Measurements from ENCODE around the gene PRKCE. TPM values are rescaled to one million over a fixed set of nuclear protein-coding genes. Genes with fewer than 3 reads are reported as not detected.

Gene PRKCE
- total RNA-seq, 1 donor from 2014 or later: 12.0 TPM

DNA sequence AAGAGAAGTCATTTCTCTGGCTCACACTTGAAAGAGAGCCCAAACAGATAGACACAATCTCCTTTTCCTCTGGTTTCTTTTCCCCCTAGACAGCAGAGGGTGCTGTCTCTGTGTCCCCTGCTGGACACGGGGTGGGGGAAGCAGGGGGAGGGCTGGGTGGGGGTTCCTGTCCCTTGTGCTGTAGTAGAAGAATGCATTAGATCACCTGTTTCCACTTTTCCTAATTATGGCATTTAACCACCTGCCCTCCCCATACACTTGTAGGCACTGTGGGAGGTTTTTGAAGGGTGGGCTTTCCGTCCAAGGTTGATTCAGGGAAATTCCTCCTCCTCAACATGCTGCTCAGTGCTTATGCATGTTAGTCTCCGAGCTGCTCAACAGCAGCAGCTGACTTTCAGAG lies 439.5 kb downstream of the PRKCE start:
- Mint-ChIP-seq H3K4me3 (ENCODE audit: unreplicated experiment) (no peak overlapping the region), H3K27ac (ENCODE audit: unreplicated experiment) (no peak overlapping the region)

DNA sequence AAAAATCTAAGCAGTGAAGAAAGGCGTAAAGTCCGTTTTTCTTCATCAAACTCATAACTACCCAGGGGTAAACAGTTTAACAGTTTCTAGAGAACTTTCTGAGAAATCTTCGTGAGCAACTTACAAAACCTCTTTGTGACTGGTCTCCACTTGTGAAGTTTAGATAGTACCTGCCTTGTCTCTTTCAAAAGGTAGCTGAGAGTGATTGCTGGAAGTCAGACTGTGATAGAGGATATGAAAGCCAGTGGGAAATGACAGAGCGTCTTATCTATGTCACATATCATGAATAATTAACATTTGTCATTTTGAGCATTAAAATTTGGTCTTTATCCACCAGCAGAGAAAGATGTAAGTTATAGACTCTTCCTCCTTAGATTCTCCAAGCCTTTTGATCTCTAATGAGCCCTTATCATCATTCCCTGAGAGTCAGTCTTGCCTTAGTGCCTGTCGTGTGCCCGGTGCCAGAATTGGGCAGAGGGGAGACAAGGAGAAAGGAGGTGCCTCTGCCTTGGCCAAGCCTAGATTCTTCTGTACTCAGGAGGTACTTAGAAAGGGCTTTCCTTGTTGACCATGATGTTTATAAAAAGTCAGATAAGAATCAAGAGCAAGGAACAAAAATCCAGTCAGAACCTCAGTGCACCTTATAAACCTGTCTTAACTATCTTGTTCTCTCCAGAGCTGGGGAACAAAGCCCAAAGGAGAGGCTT lies 440.6 kb downstream of the PRKCE start:
- Mint-ChIP-seq H3K36me3 (ENCODE audit: low read depth) (peaks cover 29% of the 10 kb centered on the region), H3K4me1 (ENCODE audit: low read depth) (no peaks in the 10 kb centered on the region), H3K4me3 (ENCODE audit: unreplicated experiment) (no peak overlapping the region), H3K27ac (ENCODE audit: unreplicated experiment) (no peak overlapping the region), H3K27me3 (ENCODE audit: low read depth) (no peaks in the 10 kb centered on the region), H3K9me3 (ENCODE audit: low read depth) (peaks cover 17% of the 10 kb centered on the region)
- TF ChIP-seq, protein P1, sequence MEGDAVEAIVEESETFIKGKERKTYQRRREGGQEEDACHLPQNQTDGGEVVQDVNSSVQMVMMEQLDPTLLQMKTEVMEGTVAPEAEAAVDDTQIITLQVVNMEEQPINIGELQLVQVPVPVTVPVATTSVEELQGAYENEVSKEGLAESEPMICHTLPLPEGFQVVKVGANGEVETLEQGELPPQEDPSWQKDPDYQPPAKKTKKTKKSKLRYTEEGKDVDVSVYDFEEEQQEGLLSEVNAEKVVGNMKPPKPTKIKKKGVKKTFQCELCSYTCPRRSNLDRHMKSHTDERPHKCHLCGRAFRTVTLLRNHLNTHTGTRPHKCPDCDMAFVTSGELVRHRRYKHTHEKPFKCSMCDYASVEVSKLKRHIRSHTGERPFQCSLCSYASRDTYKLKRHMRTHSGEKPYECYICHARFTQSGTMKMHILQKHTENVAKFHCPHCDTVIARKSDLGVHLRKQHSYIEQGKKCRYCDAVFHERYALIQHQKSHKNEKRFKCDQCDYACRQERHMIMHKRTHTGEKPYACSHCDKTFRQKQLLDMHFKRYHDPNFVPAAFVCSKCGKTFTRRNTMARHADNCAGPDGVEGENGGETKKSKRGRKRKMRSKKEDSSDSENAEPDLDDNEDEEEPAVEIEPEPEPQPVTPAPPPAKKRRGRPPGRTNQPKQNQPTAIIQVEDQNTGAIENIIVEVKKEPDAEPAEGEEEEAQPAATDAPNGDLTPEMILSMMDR (IDR thresholded peaks at IDR 0.05): no peak
- DNase-seq (ENCODE audit: low spot score): no peak

More for the DNA sequence above, 439.5 kb downstream of the PRKCE start:
- Mint-ChIP-seq H3K4me1 (ENCODE audit: low read depth) (no peaks in the 10 kb centered on the region), H3K9me3 (ENCODE audit: low read depth) (peaks cover 17% of the 10 kb centered on the region), H3K27me3 (ENCODE audit: low read depth) (no peaks in the 10 kb centered on the region), H3K36me3 (ENCODE audit: low read depth) (peaks cover 33% of the 10 kb centered on the region)
- no peak for DNase-seq (ENCODE audit: low spot score)
- TF ChIP-seq, protein P1 (IDR thresholded peaks at IDR 0.05): peak; percentile 26

- Mint-ChIP-seq H3K9me3 (ENCODE audit: low read depth) (peaks cover 17% of the 10 kb centered on the region), H3K4me1 (ENCODE audit: low read depth) (peaks cover 21% of the 10 kb centered on the region), H3K27ac (ENCODE audit: unreplicated experiment) (no peak overlapping the region), H3K4me3 (ENCODE audit: unreplicated experiment) (no peak overlapping the region), H3K27me3 (ENCODE audit: low read depth) (no peaks in the 10 kb centered on the region), H3K36me3 (ENCODE audit: low read depth) (peaks cover 10% of the 10 kb centered on the region)
- DNase-seq (ENCODE audit: low spot score): no peak
- TF ChIP-seq, protein P1 (IDR thresholded peaks at IDR 0.05): no peak
Observed at GRCh38 chr2:46094689-46095088, 443.2 kb downstream of the PRKCE start.

GRCh38 chr2:46095830-46096229 lies 444.4 kb downstream of the PRKCE start:
- no peak for DNase-seq (ENCODE audit: low spot score)
- Mint-ChIP-seq H3K36me3 (ENCODE audit: low read depth) (peaks cover 9% of the 10 kb centered on the region), H3K27me3 (ENCODE audit: low read depth) (no peaks in the 10 kb centered on the region), H3K4me3 (ENCODE audit: unreplicated experiment) (no peak overlapping the region), H3K4me1 (ENCODE audit: low read depth) (peaks cover 21% of the 10 kb centered on the region), H3K27ac (ENCODE audit: unreplicated experiment) (no peak overlapping the region), H3K9me3 (ENCODE audit: low read depth) (peaks cover 17% of the 10 kb centered on the region)
- TF ChIP-seq, protein P1 (IDR thresholded peaks at IDR 0.05): no peak

GRCh38 chr2:46096260-46096659 lies 444.8 kb downstream of the PRKCE start:
- peaks cover 9% of the 10 kb centered on the region for H3K36me3 Mint-ChIP-seq (ENCODE audit: low read depth)
- H3K27ac Mint-ChIP-seq (ENCODE audit: unreplicated experiment): no peak overlapping the region
- TF ChIP-seq, protein P1 (IDR thresholded peaks at IDR 0.05): no peak
- no peaks in the 10 kb centered on the region for H3K27me3 Mint-ChIP-seq (ENCODE audit: low read depth)
- H3K9me3 Mint-ChIP-seq (ENCODE audit: low read depth): peaks cover 17% of the 10 kb centered on the region
- DNase-seq (ENCODE audit: low spot score): no peak
- no peak overlapping the region for H3K4me3 Mint-ChIP-seq (ENCODE audit: unreplicated experiment)
- peaks cover 21% of the 10 kb centered on the region for H3K4me1 Mint-ChIP-seq (ENCODE audit: low read depth)
